NCI-H1694 treated with DMSO at 0.1 percent for 48 hours (cell line): ENCODE data around the gene NOP53.
A peak's percentile ranks its signal among the peaks of the same experiment; 100 is the strongest.
"Not testable (repeated sequence)": the region's sequence is repeated elsewhere in the genome, so short reads cannot be mapped to it uniquely, and the experiment has no call there.

Source experiments
- DNase-seq: peaks from one replicate; lab custom pipeline; 2025; lab: John Stamatoyannopoulos, UW

NOP53 gene

DNA sequence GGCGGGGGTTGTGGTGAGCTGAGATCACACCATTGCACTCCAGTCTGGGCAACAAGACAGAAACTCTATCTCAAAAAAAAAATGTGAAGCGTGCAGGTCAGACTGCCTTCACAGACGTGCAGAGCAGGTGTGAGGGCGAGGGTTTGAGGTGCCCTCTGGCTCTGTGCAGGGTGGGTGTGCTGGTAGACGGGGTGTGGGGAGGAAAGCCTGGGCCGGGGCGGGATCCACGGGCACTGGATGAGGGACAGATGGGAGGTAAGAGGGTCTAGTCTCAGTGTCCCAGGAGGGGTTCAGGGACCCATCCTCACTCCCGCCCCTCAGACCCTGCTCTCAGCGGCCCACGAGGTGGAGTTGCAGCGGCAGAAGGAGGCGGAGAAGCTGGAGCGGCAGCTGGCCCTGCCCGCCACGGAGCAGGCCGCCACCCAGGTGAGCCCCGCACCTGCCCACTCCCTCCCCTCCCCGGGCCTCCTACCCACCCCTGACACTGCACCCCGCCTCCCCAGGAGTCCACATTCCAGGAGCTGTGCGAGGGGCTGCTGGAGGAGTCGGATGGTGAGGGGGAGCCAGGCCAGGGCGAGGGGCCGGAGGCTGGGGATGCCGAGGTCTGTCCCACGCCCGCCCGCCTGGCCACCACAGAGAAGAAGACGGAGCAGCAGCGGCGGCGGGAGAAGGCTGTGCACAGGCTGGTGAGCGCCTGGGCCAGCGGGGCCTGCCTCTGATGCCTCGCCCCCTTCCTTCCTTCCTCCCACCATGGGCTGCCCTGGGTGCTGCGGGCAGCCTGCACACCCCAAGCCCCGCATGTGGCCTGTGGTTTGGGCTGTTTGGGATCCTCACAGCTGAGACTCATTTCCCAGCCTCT lies 9.1 kb downstream of the NOP53 start:
- no peak for DNase-seq

DNA sequence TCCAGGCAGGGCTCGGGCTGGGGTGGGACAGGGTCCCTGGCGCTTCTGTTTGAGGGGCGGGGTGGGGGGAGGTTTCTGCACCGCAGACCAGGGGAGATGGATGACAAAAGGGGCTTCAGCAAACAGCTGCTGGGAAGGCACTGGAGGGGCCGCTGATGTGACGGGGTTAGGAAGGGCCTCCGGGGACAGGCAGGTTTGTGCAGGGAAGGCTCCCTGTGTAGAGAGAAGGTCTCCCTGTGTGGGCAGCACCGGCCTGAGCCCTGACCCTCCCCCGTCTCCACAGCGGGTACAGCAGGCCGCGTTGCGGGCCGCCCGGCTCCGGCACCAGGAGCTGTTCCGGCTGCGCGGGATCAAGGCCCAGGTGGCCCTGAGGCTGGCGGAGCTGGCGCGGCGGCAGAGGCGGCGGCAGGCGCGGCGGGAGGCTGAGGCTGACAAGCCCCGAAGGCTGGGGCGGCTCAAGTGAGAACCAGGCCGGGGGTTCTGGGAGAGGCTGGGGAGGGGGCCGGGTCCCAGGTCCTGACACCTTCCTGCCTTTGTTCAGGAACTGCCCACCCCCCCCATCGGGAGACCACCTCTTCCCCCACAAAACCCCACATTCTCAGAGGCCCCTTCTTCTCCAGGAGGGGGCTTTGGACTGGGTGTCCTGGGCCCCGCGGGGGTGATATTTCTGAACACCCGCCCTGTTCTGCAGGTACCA lies 9.9 kb downstream of the NOP53 start:
- no peak for DNase-seq

DNA sequence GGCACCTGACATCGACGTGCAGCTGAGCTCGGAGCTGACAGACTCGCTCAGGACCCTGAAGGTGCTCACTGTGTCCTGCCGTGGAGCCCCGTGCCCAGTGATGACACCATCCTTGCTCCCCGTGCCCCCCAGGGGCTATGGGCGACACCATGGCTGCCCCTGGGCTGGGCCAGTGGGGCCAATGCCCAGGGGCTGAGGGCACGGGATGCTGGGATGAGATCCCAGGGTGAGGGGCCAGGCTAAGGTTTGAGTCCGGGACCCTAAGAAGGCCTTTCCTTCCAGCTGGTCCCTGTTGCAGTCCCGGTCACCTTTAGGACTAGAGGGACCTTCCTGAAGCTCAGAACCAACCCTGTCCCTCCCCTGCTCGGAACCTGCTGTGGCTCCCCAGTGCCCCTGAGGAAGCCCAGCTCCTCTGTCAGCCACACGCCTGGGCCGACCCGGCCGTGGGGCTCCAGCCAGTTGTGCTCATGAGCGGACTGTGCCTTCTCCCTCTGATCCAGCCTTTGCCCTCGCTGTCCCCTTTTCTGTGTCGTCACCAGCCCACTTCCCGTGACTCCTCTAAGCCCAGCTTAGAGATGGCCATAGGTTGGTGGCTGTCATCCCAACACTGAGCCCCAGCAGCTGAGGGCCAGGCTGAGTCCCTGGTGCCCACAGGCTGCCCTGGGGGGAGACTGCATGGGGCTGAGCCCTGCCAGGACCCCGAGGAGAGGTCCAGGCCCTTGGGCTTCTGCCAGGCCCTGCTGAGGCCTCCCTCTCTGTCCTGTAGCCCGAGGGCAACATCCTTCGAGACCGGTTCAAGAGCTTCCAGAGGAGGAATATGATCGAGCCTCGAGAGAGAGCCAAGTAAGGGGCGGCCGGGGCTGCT lies 10.6 kb downstream of the NOP53 start:
- DNase-seq = no peak

DNA sequence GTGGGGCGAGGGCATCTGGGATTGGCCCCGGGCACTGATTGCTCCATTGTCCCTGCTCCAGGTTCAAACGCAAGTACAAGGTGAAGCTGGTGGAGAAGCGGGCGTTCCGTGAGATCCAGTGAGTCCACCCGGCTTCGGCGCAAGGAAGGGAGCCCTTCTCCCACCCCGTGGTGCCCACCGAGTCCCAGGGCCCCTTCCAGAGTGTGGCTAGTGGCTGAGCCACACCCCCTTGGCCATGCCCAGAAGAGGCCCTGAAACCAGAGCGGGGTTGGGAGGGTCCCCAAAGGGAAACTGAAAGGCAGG lies 11.2 kb downstream of the NOP53 start:
- DNase-seq = no peak

DNA sequence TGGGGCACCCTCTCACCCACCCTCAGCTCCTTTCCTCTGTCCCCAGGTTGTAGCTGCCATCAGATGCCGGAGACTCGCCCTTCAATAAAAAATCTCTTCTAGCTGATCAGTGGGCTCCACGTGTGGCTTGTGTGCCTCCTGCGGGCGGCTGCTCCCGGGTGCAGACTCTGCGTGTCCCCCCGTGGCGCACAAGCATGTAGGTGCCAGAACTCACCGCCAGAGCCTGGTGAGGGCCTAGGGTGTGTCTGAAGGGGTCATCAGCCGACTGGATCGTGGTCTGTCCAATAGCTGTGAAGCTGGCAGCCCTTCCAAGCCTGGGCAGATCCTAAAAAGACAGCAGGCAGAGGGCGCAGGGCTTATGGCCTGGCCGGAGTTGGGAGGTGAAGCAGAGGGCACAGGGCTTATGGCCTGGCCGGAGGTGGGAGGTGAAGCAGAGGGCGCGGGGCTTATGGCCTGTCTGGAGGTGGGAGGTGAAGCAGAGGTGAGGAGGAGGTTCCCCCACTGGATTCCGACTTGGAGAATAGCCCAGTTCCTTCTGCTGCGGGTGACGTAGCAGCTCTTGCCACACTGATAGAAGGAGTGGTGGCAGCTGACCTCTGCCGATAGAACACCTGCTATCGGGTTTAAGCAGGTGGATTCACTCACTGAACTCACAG lies 11.7 kb downstream of the NOP53 start:
- no peak for DNase-seq

DNA sequence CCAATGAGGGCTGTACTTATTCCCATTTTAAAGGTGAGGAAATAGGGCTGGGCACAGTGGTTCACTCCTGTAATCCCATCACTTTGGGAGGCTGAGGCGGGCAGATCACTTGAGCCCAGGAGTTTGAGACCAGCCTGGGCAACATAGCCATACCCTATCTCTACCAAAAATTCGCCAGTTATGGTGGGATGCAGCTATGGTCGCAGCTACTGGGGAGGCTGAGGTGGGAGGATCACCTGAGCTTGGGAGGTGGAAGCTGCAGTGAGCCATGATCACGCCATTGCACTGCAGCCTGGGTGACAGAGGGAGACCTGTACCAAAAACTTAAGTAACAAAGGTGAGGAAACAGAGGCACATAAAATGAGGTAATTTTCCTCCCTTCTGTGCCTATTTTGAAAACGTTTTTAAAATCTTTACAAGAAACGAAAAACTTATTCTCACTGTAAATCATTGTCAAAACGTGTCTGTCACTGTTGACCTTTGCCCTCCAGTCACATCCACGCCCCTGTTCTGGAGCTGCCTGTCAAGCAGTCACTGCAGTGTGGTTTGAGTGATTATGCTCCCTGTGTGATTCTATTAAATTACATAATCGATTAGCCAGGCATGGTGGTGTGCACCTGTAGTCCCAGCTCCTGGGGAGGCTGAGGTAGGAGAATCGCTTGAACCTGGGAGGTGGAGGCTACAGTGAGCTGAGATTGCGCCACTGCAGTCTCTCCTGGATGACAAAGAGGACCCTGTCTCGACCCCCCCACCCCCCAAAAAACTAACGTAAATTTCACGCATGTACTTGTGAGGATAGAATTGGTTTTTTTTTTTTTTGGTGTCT lies 12.5 kb downstream of the NOP53 start:
- DNase-seq = no peak

DNA sequence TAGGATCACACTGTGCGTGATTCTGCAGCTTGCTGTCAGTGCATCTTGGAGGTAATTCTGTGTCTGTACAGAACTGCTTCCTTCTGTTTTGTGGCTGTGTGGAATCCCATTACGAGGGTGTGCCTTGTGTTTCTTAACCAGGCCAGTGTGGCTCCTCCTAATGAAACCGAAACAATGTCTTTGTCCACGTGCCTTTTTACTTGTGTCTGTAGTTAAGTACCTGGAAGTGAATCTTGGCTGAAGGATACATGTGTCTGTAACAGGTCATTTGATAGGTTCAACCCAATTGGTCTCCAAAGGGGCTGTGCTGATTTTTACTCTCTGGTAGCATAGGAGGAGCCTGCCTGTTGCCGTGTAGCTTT lies 13.1 kb downstream of the NOP53 start:
- DNase-seq = no peak

DNA sequence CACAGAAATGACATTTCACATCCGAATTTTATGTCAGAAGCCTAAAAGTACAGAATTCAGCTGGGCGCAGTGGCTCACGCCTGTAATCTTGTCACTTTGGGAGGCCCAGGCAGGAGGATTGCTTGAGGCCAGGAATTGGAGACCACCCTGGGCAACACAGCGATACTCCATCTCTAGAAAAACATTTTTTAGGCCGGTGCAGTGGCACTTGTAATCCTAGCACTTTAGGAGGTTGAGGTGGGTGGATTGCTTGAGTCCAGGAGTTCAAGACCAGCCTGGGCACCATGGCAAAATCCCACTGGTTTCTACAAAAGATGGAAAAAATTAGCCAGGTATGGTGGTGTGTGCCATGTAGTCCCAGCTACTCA lies 15.3 kb downstream of the NOP53 start:
- no peak for DNase-seq

DNA sequence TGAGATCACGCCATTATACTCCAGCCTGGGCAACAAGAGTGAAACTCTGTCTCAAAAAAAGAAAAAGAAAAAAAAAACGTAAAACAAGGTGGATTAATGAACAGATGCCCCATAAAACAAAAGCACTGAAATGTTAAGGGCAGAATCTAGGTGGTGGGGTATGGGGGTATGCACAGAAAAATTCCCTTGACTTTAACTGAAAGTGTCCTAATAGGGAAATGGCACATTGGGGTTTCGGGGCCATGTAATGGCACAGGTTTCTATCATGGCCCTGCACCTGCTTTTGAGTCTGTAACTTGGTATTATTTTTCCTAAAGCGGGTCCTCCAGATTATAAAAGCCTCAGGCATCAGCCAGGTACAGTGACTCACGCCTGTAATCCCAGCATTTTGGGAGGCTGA lies 16.2 kb downstream of the NOP53 start:
- DNase-seq = no peak

DNA sequence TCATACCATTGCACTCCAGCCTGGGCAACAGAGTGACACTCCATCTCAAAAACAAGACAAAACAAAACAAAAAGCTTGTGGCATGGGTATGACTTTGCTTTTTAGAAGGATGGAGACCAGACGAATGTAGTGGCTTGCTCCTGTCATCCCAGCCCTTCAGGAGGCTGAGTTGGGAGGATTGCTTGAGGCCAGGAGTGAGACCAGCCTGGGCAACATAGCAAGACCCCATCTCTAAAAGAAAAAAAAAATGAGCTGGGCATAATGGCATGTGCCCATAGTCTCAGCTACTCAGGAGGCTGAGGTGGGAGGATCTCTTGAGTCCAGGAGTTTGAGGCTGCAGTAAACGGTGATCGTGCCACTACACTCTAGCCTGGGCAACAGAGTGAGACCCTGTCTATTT lies 16.8 kb downstream of the NOP53 start:
- no peak for DNase-seq

DNA sequence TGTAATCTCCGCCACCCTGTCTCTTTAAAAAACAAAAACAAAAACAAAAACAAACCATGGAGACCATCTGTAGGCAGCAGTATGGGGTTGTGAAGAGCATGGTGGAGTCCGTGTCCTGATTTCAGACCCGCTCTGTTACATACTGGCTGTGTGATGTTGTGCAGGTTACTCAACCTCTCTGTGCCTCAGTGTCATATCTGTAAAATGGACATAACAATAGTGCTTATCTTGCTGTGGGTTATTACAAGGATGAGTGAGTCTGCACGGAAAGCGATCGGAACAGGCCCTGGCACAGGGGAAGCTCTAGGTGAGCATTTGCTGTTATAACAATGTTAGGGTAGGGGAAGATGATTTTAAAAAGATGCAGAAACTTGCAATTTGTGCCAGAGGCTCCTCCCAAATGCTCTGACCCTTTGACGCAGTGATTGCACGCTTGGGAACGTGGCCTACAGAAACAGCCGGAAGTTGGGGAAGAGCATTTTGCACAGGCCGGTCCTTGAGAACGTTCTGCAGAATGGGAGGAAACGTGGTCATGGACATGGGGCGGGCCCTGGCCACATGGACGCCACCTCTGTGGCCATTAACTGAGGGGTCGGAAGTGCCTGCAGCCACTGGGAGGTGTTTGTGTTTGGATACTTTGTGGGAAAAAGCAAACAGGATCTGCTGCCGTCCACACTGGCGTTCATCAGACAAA lies 17.4 kb downstream of the NOP53 start:
- DNase-seq = no peak

DNA sequence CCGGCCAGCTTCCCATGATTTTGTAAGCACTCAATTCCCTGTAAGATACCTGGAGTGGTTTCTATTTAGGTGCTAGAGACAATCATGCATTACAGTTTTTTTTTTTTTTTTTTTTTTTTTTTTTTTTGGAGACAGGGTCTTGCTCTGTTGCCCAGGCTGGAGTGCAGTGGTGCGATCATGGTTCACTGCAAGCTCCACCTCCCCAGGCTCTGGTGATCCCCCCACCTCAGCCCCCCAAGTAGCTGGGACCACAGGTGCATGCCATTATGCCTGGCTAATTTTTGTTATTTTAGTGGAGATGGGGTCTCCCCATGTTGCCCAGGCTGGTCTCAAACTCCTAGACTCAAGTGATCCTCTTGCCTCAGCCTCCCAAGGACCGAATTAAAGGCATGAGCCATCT lies 19.4 kb downstream of the NOP53 start:
- not testable (repeated sequence) for DNase-seq

DNA sequence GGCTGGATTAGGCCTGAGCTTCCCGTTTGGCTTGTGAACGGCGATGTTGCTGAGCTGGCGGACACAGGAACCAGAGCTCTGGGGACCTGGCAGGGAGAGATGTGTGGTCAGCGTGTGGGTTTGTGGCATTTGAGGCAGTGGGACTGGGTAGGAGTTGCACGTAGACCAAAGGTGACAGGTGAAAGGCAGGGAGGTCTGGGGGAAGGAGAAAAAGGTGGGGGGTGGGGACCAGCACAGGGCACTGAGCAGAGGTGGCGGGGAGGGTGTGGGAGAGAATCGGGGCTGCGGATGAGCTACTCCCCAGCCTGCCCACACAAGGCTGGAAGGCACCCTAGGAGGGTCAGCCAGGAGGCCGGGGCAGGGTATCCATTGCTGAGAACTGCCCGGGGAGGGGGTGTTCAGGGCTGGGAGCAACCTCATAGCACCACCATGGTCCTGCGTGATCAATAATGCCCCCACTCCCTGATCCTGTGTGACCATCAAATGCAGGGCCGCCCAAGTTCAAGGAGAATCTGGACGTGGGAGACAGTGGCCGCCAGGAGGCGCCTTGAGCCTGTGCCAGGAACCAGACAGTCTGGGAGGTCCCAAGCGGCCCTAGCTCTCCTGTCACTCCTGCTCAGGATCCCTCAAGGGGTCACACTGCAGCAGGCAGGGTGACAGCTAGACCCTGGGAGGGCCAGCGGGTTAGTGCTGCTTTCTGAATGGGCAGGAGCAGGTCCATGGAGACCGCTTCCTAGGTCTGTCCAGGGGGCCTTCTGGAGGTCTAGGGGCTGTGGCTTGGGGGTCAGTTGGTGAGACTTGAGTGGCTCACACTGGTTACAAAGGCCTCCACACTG lies 20.4 kb downstream of the NOP53 start:
- DNase-seq = peak; percentile 54

DNA sequence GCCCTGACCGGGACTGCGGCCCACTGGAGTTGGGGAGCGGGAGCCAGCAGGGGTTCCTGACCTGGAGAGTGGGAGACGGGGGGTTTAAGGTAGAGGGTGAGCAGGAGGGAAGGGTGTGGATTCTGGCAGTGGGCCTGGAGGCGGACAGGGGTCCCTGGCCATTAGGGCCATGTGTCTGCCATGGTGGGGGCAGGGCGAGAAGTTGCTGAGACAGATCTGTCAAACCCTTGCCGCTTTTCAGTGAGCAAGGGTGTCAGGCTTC lies 20.9 kb downstream of the NOP53 start:
- no peak for DNase-seq

DNA sequence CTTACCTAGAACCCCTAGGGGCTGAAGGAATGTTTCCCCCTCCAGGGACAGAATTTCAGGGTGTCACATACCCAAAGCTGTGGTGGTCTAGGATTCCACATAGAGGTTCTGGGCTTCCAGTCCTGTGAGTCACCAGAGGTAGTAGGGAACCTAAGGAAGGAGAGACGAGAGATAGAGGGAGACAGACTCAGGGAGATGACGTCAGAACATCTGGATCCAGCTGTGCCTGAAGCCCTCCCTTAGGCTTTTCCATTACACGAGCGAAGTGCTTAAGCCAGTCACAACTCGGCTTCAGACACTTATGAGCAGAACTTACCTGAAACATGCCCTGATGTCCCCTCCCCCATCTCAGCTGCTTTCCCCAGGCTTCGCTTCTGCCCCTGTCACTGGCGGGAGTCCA lies 21.3 kb downstream of the NOP53 start:
- no peak for DNase-seq

DNA sequence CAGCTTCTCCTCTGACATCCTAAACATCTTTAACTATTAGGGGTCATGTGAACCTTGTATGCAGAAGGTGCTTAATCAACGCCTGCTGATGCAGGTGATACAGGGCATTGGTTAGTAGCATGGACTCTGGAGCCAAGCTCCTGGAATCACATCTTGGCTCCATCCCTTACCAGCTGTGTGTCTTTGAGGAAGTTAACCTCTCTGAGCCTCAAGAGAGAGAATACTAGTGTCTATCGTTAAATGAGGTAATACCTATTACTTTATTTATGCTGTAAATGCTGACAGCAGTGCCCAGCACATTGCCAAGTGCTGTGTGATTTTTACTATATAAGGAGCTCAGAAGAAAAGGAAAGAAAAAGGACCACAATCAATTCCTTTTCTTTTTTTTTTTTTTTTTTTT lies 22.0 kb downstream of the NOP53 start:
- no peak for DNase-seq

DNA sequence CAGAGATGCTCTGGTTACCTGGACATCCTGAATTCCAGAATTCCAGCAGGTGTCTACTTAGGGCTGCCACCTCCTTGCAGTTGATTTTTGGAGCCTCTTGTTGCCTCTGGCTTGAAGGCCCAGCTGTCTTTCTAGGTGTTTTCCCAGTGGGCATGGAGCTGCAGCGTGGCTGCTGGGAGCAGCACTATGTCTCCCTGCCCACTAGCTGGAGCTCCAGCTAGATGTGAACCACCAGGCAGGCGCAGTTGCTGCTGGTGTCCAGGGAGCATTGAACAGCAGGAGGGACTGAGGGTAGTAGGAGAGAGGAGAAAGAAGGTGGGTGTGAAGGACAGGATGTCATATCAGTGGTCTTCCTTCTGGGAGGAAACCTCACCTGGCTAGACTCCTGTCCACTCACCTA lies 23.3 kb downstream of the NOP53 start:
- DNase-seq = no peak

DNA sequence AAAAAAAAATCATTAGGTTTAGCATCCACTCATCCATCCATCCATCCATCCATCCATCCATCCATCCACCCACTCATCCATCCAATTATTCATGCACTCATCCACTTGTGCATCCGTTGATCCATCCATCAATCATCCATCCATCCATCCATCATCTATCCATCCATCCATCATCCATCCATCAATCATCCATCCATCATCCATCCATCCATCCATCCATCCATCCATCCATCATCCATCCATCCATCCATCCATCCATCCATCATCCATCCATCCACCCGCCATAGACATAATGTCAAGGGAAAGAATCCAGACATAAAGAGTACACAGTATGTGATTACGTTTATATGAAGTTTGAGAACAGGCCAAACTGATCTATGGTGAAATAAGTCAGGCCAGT lies 24.2 kb downstream of the NOP53 start:
- DNase-seq = no peak

DNA sequence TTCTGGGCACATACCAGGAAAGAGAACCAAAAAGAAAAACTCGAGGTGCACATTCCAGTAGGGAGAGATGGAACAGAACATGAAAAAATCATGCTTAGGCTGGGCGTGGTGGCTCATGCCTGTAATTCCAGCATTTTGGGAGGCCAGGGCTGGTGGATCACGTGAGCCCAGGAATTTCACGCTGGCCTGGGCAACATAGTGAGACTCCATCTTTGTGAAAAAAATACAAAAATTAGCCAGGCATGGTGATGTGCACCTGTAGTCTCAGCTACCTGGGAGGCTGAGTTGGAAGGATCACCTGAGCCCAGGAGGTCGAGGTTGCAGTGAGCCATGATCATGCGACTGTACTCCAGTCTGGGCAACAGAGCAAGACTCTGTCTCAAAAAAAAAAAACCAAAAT lies 25.9 kb downstream of the NOP53 start:
- DNase-seq = not testable (repeated sequence)

DNA sequence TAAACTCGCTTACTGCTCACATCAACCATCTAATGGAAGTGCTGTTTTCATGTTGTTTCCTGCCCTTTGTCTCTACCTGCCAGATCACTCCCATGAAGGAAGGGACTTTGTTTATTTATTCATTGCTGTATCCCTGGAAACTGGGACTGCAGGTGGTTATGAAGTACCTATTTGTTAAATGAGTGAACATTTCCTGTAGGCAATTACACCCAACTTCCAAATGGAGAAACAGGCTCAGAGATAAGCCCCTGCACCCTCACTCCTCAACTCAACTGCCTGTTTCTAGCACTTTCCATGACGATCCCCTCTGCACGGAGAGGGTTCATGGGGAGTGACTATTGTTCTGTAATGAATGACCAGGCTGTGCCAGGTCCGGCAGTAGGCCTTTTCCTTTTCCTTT lies 31.2 kb downstream of the NOP53 start:
- DNase-seq = no peak
